Suprapubic skin (tissue), 4 donors: ENCODE results near the gene DIAPH2. TPM values are rescaled to one million over a fixed set of nuclear protein-coding genes. Genes with fewer than 3 reads are reported as not detected.

Experiments used
- DNase-seq, 2 donors: peaks; one replicate each; pipeline ENCODE4 v3.0.0-alpha.2; 2019; ENCODE audit warnings: low spot score in 2 of 2
- H3K27ac ChIP-seq: fragments of 200-600 bp; sonication (generic); one replicate; pipeline ENCODE4 v1.5.1; 2019
- H3K27me3 ChIP-seq: fragments of 200-600 bp; sonication (generic); one replicate; pipeline ENCODE4 v1.5.1; 2019
- H3K36me3 ChIP-seq: fragments of 200-600 bp; sonication (generic); one replicate; pipeline ENCODE4 v1.5.1; 2019
- H3K4me1 ChIP-seq: fragments of 200-600 bp; sonication (generic); one replicate; pipeline ENCODE4 v1.5.1; 2019
- H3K4me3 ChIP-seq: fragments of 200-600 bp; sonication (generic); one replicate; pipeline ENCODE4 v1.5.1; 2019; ENCODE audit warnings: mild to moderate bottlenecking
- H3K9me3 ChIP-seq: fragments of 200-600 bp; sonication (generic); one replicate; pipeline ENCODE4 v1.5.1; 2019
- EP300 ChIP-seq: sonication (generic); formaldehyde crosslinking; IDR thresholded peaks from one replicate; pipeline ENCODE4 v1.6.1; 2017; ENCODE audit warnings: antibody characterized with exemption
- POLR2A ChIP-seq, 2 donors: fragments of 450-650 bp; IDR thresholded peaks; one replicate each; pipeline ENCODE4 v1.6.1; 2017; ENCODE audit warnings: antibody characterized with exemption in 2 of 2, mild to moderate bottlenecking in 2 of 2, moderate library complexity in 2 of 2
- POLR2AphosphoS5 ChIP-seq, 3 donors: sonication (generic); formaldehyde crosslinking; IDR thresholded peaks; one replicate each; pipeline ENCODE4 v1.6.1; 2017; ENCODE audit warnings: antibody characterized with exemption in 3 of 3
- WGBS: methylation state at CpG from one replicate; pipeline ENCODE4 v1.1.5; 2018; 5-methylcytosine and 5-hydroxymethylcytosine counted together
- total RNA-seq, 4 donors: library from RNA; depleted of rRNA; stranded (reverse); fragments of >200 nt; gene quantifications; one replicate each; pipeline ENCODE4 v1.1.0, GENCODE V29; 2016
- TF ChIP-seq, protein P1 (sequence below), 2 donors: fragments of 200-600 bp in 1 of 2; fragments of 450-650 bp in 1 of 2; sonication (generic) in 1 of 2; IDR thresholded peaks; one replicate each; pipeline ENCODE4 v1.5.1; 2016 to 2019; ENCODE audit warnings: antibody characterized with exemption in 2 of 2, mild to moderate bottlenecking in 1 of 2, moderate library complexity in 1 of 2

DIAPH2 gene
- total RNA-seq, 4 donors from 2014 or later: 17.5 to 38.7 (median 18.6) TPM

DNA sequence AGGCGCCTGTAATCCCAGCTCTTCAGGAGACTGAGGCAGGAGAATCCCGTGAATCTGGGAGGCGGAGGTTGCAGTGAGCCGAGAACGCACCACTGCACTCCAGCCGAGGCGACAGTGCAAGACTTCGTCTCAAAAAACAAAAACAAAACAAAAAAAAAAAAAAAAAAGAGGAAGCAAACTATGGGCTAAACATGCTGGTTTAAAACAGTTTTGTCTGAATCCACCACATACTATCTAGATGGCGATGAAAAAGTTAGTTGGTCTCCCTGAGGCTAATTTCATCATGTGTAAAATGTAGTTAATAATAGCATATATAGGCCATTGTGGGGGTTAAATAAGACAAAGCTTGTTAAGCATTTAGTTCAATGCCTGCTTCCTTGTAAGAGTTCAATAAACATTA, 650.2 kb downstream of the DIAPH2 start:
- WGBS: 94% methylated on average over 9 of the region's 9 CpGs
- H3K4me3 ChIP-seq: no peak overlapping the region
- DNase-seq: no peak
- no peak for TF ChIP-seq POLR2A (IDR thresholded peaks at IDR 0.05)
- TF ChIP-seq, protein P1, sequence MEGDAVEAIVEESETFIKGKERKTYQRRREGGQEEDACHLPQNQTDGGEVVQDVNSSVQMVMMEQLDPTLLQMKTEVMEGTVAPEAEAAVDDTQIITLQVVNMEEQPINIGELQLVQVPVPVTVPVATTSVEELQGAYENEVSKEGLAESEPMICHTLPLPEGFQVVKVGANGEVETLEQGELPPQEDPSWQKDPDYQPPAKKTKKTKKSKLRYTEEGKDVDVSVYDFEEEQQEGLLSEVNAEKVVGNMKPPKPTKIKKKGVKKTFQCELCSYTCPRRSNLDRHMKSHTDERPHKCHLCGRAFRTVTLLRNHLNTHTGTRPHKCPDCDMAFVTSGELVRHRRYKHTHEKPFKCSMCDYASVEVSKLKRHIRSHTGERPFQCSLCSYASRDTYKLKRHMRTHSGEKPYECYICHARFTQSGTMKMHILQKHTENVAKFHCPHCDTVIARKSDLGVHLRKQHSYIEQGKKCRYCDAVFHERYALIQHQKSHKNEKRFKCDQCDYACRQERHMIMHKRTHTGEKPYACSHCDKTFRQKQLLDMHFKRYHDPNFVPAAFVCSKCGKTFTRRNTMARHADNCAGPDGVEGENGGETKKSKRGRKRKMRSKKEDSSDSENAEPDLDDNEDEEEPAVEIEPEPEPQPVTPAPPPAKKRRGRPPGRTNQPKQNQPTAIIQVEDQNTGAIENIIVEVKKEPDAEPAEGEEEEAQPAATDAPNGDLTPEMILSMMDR (IDR thresholded peaks at IDR 0.05): no peak
- TF ChIP-seq EP300: no peak
- no peak for TF ChIP-seq POLR2AphosphoS5 (IDR thresholded peaks at IDR 0.05)
- no peaks in the 10 kb centered on the region for H3K4me1 ChIP-seq
- H3K9me3 ChIP-seq: no peaks in the 10 kb centered on the region
- H3K27me3 ChIP-seq: no peaks in the 10 kb centered on the region
- H3K27ac ChIP-seq: no peak overlapping the region
- H3K36me3 ChIP-seq: no peaks in the 10 kb centered on the region

DNA sequence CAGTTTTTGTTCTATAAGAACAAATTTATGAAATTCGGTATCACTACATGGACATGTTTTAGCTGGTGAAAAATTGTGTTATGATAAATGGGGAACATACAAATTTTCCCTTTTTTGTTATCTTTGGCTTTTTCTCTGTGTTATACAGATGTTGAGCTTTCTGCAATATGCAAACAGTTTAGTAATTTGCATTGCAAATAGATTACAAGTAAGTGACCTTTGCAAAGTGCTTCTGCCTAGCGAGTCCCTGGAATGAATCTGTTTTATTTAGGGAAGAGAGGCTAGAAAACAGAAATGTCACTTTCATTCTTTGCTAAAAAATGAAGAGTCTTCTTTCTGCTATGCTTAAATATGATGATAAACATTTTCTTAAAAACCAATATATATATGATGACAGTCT, 660.1 kb downstream of the DIAPH2 start:
- 52% methylated on average over 2 of the region's 2 CpGs for WGBS
- no peaks in the 10 kb centered on the region for H3K4me1 ChIP-seq
- H3K9me3 ChIP-seq: no peaks in the 10 kb centered on the region
- no peak overlapping the region for H3K4me3 ChIP-seq
- no peaks in the 10 kb centered on the region for H3K36me3 ChIP-seq
- H3K27ac ChIP-seq: no peak overlapping the region
- TF ChIP-seq, protein P1 (IDR thresholded peaks at IDR 0.05): no peak
- TF ChIP-seq POLR2A (IDR thresholded peaks at IDR 0.05) (no peak), POLR2AphosphoS5 (IDR thresholded peaks at IDR 0.05) (no peak), EP300 (no peak)
- no peak for DNase-seq
- H3K27me3 ChIP-seq: no peaks in the 10 kb centered on the region

DNA sequence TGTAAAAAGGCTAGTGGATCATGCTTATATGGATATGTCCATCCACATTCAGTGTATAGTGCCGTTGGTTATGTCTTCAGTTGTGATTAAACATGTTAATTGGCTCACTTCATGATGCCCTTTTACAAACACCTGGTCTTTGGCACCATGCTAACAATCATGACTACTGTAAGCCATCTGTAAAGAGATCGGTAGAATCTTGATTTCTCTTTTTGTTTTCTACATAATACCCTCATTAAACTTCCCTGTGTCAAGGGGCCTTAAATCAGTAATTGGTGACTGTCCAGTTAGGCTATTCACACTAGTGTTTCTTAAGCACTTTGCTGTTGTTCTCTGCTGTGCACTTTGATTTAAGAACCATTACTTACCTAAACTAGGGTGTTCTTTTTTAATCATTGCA, 674.3 kb downstream of the DIAPH2 start:
- H3K4me1 ChIP-seq: no peaks in the 10 kb centered on the region
- WGBS: 73% methylated on average over 2 of the region's 2 CpGs
- no peak overlapping the region for H3K27ac ChIP-seq
- H3K4me3 ChIP-seq: no peak overlapping the region
- no peaks in the 10 kb centered on the region for H3K9me3 ChIP-seq
- H3K36me3 ChIP-seq: no peaks in the 10 kb centered on the region
- no peak for TF ChIP-seq POLR2AphosphoS5 (IDR thresholded peaks at IDR 0.05)
- H3K27me3 ChIP-seq: no peaks in the 10 kb centered on the region
- no peak for DNase-seq

DNA sequence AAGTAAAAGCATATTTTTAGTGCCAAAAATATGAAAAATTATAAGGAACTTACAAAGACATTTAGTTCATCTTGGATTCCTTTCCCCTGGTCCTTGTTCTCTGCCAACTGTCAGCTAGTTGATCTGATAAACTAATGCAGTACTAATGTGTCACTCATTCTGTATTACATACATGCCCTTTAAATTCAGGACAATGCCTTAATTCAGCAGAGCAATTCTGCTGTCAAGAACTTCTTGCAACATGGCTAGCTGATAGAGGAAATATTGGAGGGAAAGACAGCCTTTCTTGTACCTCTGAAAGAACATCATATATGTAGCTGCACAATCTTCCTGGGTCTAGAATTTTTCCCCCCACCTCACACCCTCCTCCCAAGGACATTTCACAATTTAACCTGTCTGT, 679.2 kb downstream of the DIAPH2 start:
- H3K27me3 ChIP-seq: no peaks in the 10 kb centered on the region
- no peaks in the 10 kb centered on the region for H3K9me3 ChIP-seq
- H3K36me3 ChIP-seq: no peaks in the 10 kb centered on the region
- no peaks in the 10 kb centered on the region for H3K4me1 ChIP-seq
- H3K27ac ChIP-seq: no peak overlapping the region
- no peak for DNase-seq
- TF ChIP-seq, protein P1 (IDR thresholded peaks at IDR 0.05): no peak
- TF ChIP-seq POLR2A (IDR thresholded peaks at IDR 0.05) (no peak), POLR2AphosphoS5 (IDR thresholded peaks at IDR 0.05) (no peak), EP300 (no peak)
- H3K4me3 ChIP-seq: no peak overlapping the region

DNA sequence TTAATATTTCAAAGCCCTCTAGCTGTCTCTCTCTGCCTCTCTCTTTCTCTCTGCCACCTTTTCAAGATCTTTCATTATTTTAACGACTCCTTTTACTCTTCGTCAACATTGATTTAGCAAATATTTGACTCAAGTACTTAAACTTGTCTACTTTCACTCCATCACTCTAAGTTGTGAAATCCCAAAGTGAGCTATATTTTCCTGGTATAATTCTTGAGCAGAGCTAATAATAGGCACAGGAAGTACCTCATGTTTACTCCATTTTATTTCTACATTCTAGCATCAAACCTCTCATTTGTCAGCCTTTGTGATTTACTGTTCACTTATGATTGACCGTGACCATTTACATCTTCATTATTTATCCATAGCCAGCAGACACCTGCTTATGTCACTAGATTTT, 681.6 kb downstream of the DIAPH2 start:
- 94% methylated on average over 3 of the region's 3 CpGs for WGBS

More for the DNA sequence above, 681.6 kb downstream of the DIAPH2 start:
- Histone ChIP-seq H3K9me3 (no peaks in the 10 kb centered on the region), H3K27ac (no peak overlapping the region), H3K4me3 (no peak overlapping the region), H3K27me3 (no peaks in the 10 kb centered on the region), H3K4me1 (no peaks in the 10 kb centered on the region), H3K36me3 (no peaks in the 10 kb centered on the region)
- DNase-seq: no peak
- TF ChIP-seq, protein P1 (IDR thresholded peaks at IDR 0.05): no peak
- TF ChIP-seq EP300: no peak
- no peak for TF ChIP-seq POLR2A (IDR thresholded peaks at IDR 0.05)
- no peak for TF ChIP-seq POLR2AphosphoS5 (IDR thresholded peaks at IDR 0.05)
